GM12878 (cell line): ENCODE measurements around the gene NIPAL1. TPM values are rescaled to one million over a fixed set of nuclear protein-coding genes. Genes with fewer than 3 reads are reported as not detected.

Source experiments
- BACH1 ChIP-seq: fragments of 450-650 bp; IDR thresholded peaks from 2 replicates; pipeline ENCODE4 v1.6.1; 2017; ENCODE audit warnings: mild to moderate bottlenecking, borderline replicate concordance
- BRCA1 ChIP-seq: IDR thresholded peaks from 2 replicates; pipeline ENCODE4 v1.6.1; 2011; ENCODE audit warnings: low read depth, low read length, improper control_type of control experiment
- CBFB ChIP-seq: IDR thresholded peaks from 2 replicates; pipeline ENCODE4 v1.6.1; 2016; ENCODE audit warnings: antibody characterized with exemption, low read depth
- CBX3 ChIP-seq: fragments of 200-600 bp; sonication (generic); IDR thresholded peaks from 2 replicates; pipeline ENCODE4 v1.6.1; 2016; ENCODE audit warnings: low read depth, borderline replicate concordance
- FOXM1 ChIP-seq: IDR thresholded peaks from 2 replicates; pipeline ENCODE4 v1.6.1; 2012; ENCODE audit warnings: low read depth, mild to moderate bottlenecking, inconsistent platforms, low read length, moderate library complexity
- JUNB ChIP-seq: IDR thresholded peaks from 2 replicates; pipeline ENCODE4 v1.6.1; 2016; ENCODE audit warnings: antibody characterized with exemption, mild to moderate bottlenecking
- RAD51 ChIP-seq: fragments of 450-650 bp; IDR thresholded peaks from 2 replicates; pipeline ENCODE4 v1.6.1; 2016; ENCODE audit warnings: moderate library complexity, mild to moderate bottlenecking, inconsistent platforms
- ZZZ3 ChIP-seq: IDR thresholded peaks from 2 replicates; pipeline ENCODE4 v1.6.1; 2011; ENCODE audit warnings: low read depth; ENCODE audit not compliant: control insufficient read depth, insufficient read length
- polyA plus RNA-seq, 11 experiments: library from polyadenylated mRNA; depleted of rRNA in 4 of 11; unstranded in 6 of 11; stranded (reverse) in 5 of 11; fragments of >200 nt; fragmentation: Nextera tagmentation in 4 of 11; fragmentation: Illumina TruSeq in 1 of 11; extraction: Ambion mirVana in 4 of 11; extraction: Trizol in 1 of 11; gene quantifications; 1 replicate in 1 of 11; 2 replicates in 10 of 11; pipeline versions ENCODE4 v1.2.1 to v1.2.3, GENCODE V29; 2011 to 2016; ENCODE audit warnings: inconsistent platforms in 2 of 11, missing spikeins in 2 of 11, low read depth in 1 of 11
- total RNA-seq, 4 experiments: library from RNA; depleted of rRNA in 3 of 4; stranded (reverse); fragments of >200 nt in 3 of 4; fragmentation: Illumina TruSeq in 1 of 4; extraction: Trizol in 1 of 4; gene quantifications; 2 replicates each; pipeline versions ENCODE4 v1.2.1 to v1.2.3, GENCODE V29; 2013 to 2021
- TF ChIP-seq, protein P1 (sequence below): fragments of 450-650 bp; IDR thresholded peaks from 2 replicates; pipeline ENCODE4 v1.6.1; 2017; ENCODE audit warnings: mild to moderate bottlenecking, moderate library complexity
- TF ChIP-seq, protein P2 (sequence below): IDR thresholded peaks from 2 replicates; pipeline ENCODE4 v1.6.1; 2012; ENCODE audit warnings: improper control_type of control experiment, low read depth, low read length; ENCODE audit not compliant: insufficient replicate concordance
- TF ChIP-seq, protein P3 (sequence below): fragments of 450-650 bp; IDR thresholded peaks from 2 replicates; pipeline ENCODE4 v1.6.1; 2018; ENCODE audit warnings: borderline replicate concordance, mild to moderate bottlenecking; ENCODE audit not compliant: partially characterized antibody

NIPAL1 gene
- total and polyA plus RNA-seq, 10 of the 15 experiments (the other 5 are each of a cell fraction or from before 2014, with no cell fraction given) = 0.46 to 9.7 (median 5.9) TPM

DNA sequence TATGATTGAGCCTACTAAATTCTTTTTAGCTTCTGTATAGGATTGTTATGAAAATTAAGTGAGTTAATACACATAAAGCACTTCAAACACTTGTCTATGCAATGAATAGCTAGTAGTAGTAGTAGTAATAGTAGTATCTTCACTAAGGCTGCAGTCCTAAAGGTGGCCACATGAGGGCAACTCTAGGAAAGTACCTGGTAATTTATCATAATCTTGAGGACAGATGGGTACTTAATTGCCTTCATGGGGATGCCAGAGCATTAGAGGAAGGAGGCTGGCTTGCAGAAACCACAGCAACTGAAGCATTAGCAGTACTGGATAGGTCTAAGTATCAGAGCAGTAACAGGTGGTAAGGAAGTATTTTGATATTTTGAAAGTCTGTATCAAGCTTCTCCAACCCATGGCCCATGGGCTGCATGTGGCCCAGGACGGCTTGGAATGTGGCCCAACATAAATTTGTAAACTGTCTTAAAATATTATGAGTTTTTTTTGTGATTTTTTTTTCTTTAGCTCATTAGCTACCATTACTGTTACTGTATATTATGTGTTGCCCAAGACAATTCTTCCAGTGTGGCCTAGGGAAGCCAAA, 17.3 kb downstream of the NIPAL1 start (continued):
- TF ChIP-seq, protein P1, sequence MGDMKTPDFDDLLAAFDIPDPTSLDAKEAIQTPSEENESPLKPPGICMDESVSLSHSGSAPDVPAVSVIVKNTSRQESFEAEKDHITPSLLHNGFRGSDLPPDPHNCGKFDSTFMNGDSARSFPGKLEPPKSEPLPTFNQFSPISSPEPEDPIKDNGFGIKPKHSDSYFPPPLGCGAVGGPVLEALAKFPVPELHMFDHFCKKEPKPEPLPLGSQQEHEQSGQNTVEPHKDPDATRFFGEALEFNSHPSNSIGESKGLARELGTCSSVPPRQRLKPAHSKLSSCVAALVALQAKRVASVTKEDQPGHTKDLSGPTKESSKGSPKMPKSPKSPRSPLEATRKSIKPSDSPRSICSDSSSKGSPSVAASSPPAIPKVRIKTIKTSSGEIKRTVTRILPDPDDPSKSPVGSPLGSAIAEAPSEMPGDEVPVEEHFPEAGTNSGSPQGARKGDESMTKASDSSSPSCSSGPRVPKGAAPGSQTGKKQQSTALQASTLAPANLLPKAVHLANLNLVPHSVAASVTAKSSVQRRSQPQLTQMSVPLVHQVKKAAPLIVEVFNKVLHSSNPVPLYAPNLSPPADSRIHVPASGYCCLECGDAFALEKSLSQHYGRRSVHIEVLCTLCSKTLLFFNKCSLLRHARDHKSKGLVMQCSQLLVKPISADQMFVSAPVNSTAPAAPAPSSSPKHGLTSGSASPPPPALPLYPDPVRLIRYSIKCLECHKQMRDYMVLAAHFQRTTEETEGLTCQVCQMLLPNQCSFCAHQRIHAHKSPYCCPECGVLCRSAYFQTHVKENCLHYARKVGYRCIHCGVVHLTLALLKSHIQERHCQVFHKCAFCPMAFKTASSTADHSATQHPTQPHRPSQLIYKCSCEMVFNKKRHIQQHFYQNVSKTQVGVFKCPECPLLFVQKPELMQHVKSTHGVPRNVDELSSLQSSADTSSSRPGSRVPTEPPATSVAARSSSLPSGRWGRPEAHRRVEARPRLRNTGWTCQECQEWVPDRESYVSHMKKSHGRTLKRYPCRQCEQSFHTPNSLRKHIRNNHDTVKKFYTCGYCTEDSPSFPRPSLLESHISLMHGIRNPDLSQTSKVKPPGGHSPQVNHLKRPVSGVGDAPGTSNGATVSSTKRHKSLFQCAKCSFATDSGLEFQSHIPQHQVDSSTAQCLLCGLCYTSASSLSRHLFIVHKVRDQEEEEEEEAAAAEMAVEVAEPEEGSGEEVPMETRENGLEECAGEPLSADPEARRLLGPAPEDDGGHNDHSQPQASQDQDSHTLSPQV = no peak
- TF ChIP-seq, protein P2, sequence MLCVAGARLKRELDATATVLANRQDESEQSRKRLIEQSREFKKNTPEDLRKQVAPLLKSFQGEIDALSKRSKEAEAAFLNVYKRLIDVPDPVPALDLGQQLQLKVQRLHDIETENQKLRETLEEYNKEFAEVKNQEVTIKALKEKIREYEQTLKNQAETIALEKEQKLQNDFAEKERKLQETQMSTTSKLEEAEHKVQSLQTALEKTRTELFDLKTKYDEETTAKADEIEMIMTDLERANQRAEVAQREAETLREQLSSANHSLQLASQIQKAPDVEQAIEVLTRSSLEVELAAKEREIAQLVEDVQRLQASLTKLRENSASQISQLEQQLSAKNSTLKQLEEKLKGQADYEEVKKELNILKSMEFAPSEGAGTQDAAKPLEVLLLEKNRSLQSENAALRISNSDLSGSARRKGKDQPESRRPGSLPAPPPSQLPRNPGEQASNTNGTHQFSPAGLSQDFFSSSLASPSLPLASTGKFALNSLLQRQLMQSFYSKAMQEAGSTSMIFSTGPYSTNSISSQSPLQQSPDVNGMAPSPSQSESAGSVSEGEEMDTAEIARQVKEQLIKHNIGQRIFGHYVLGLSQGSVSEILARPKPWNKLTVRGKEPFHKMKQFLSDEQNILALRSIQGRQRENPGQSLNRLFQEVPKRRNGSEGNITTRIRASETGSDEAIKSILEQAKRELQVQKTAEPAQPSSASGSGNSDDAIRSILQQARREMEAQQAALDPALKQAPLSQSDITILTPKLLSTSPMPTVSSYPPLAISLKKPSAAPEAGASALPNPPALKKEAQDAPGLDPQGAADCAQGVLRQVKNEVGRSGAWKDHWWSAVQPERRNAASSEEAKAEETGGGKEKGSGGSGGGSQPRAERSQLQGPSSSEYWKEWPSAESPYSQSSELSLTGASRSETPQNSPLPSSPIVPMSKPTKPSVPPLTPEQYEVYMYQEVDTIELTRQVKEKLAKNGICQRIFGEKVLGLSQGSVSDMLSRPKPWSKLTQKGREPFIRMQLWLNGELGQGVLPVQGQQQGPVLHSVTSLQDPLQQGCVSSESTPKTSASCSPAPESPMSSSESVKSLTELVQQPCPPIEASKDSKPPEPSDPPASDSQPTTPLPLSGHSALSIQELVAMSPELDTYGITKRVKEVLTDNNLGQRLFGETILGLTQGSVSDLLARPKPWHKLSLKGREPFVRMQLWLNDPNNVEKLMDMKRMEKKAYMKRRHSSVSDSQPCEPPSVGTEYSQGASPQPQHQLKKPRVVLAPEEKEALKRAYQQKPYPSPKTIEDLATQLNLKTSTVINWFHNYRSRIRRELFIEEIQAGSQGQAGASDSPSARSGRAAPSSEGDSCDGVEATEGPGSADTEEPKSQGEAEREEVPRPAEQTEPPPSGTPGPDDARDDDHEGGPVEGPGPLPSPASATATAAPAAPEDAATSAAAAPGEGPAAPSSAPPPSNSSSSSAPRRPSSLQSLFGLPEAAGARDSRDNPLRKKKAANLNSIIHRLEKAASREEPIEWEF = no peak
- TF ChIP-seq BACH1 (no peak), RAD51 (no peak), BRCA1 (no peak), FOXM1 (no peak), JUNB (no peak), CBX3 (no peak), CBFB (no peak), ZZZ3 (no peak)
- TF ChIP-seq, protein P3, sequence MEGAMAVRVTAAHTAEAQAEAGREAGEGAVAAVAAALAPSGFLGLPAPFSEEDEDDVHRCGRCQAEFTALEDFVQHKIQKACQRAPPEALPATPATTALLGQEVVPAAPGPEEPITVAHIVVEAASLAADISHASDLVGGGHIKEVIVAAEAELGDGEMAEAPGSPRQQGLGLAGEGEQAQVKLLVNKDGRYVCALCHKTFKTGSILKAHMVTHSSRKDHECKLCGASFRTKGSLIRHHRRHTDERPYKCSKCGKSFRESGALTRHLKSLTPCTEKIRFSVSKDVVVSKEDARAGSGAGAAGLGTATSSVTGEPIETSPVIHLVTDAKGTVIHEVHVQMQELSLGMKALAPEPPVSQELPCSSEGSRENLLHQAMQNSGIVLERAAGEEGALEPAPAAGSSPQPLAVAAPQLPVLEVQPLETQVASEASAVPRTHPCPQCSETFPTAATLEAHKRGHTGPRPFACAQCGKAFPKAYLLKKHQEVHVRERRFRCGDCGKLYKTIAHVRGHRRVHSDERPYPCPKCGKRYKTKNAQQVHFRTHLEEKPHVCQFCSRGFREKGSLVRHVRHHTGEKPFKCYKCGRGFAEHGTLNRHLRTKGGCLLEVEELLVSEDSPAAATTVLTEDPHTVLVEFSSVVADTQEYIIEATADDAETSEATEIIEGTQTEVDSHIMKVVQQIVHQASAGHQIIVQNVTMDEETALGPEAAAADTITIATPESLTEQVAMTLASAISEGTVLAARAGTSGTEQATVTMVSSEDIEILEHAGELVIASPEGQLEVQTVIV = no peak
